Tibial nerve (tissue), 4 donors: ENCODE results near the gene CNIH4. TPM values are rescaled to one million over a fixed set of nuclear protein-coding genes. Genes with fewer than 3 reads are reported as not detected.

Experiments
- DNase-seq, 2 donors: peaks; one replicate each; pipeline ENCODE4 v3.0.0-alpha.2; 2019; ENCODE audit warnings: low spot score in 2 of 2
- H3K27ac ChIP-seq, 4 donors: fragments of 200-600 bp; sonication (generic) in 3 of 4; one replicate each; pipeline ENCODE4 v1.5.1; 2017 to 2019; ENCODE audit warnings: mild to moderate bottlenecking in 1 of 4
- H3K27me3 ChIP-seq, 2 donors: fragments of 200-600 bp; sonication (generic) in 1 of 2; one replicate each; pipeline versions ENCODE4 v1.5.1 to v1.6.0; 2017 to 2019
- H3K36me3 ChIP-seq, 3 donors: fragments of 200-600 bp; sonication (generic); one replicate each; pipeline ENCODE4 v1.5.1; 2018 to 2019
- H3K4me1 ChIP-seq, 4 donors: fragments of 200-600 bp; sonication (generic) in 3 of 4; one replicate each; pipeline ENCODE4 v1.5.1; 2017 to 2019
- H3K4me3 ChIP-seq, 4 donors: fragments of 200-600 bp; sonication (generic) in 3 of 4; one replicate each; pipeline ENCODE4 v1.5.1; 2017 to 2019; ENCODE audit warnings: mild to moderate bottlenecking in 1 of 4, moderate library complexity in 1 of 4
- H3K9me3 ChIP-seq, 4 donors: fragments of 200-600 bp; sonication (generic) in 3 of 4; one replicate each; pipeline ENCODE4 v1.5.1; 2017 to 2019
- CTCF ChIP-seq, 5 experiments: fragments of 200-600 bp in 3 of 5; fragments of 450-650 bp in 2 of 5; sonication (generic) in 3 of 5; IDR thresholded peaks; one replicate each; pipeline ENCODE4 v1.5.1; 2016 to 2019; ENCODE audit warnings: antibody characterized with exemption in 5 of 5, mild to moderate bottlenecking in 3 of 5, moderate library complexity in 2 of 5
- EP300 ChIP-seq, 2 donors: sonication (generic); formaldehyde crosslinking; IDR thresholded peaks; one replicate each; pipeline ENCODE4 v1.6.1; 2017; ENCODE audit warnings: antibody characterized with exemption in 2 of 2, mild to moderate bottlenecking in 1 of 2
- POLR2A ChIP-seq, 2 donors: fragments of 450-650 bp; IDR thresholded peaks; one replicate each; pipeline ENCODE4 v1.6.1; 2017; ENCODE audit warnings: antibody characterized with exemption in 2 of 2, mild to moderate bottlenecking in 2 of 2, moderate library complexity in 2 of 2
- WGBS, 2 donors: methylation state at CpG; one replicate each; pipeline ENCODE4 v1.1.5; 2018; 5-methylcytosine and 5-hydroxymethylcytosine counted together
- total RNA-seq, 4 donors: library from RNA; depleted of rRNA; stranded (reverse); fragments of >200 nt; gene quantifications; one replicate each; pipeline ENCODE4 v1.1.0, GENCODE V29; 2016

CNIH4 gene
- total RNA-seq, 4 donors from 2014 or later: 20.8 to 65.1 (median 34.6) TPM

GRCh38 chr1:224404916-224405603 is 48.4 kb downstream of the CNIH4 start:
- H3K4me1 ChIP-seq: peaks cover 0 to 10% (median 0%) of the 10 kb centered on the region in 4 donors
- no peak overlapping the region for H3K27ac ChIP-seq
- no peaks in the 10 kb centered on the region for H3K9me3 ChIP-seq
- DNase-seq: no peak
- 50 to 57% methylated on average over 3 of the region's 3 CpGs for WGBS, 2 donors
- H3K27me3 ChIP-seq: no peaks in the 10 kb centered on the region
- H3K36me3 ChIP-seq: peaks cover 4 to 92% (median 15%) of the 10 kb centered on the region in 3 donors
- H3K4me3 ChIP-seq: no peak overlapping the region
- TF ChIP-seq CTCF (IDR thresholded peaks at IDR 0.05) (no peak), EP300 (IDR thresholded peaks at IDR 0.05) (no peak), POLR2A (IDR thresholded peaks at IDR 0.05) (no peak)

GRCh38 chr1:224405604-224405970 is 48.9 kb downstream of the CNIH4 start:
- Histone ChIP-seq H3K4me3 (no peak overlapping the region), H3K27me3 (no peaks in the 10 kb centered on the region), H3K27ac (no peak overlapping the region), H3K36me3 (peaks cover 4 to 92% (median 12%) of the 10 kb centered on the region in 3 donors), H3K4me1 (peaks cover 0 to 10% (median 0%) of the 10 kb centered on the region in 4 donors), H3K9me3 (no peaks in the 10 kb centered on the region)
- DNase-seq: no peak
- TF ChIP-seq EP300 (IDR thresholded peaks at IDR 0.05) (no peak), POLR2A (IDR thresholded peaks at IDR 0.05) (no peak), CTCF (IDR thresholded peaks at IDR 0.05) (no peak)
- WGBS, 2 donors: 75 to 81% methylated on average over 2 of the region's 2 CpGs

- no peaks in the 10 kb centered on the region for H3K27me3 ChIP-seq
- no peak overlapping the region for H3K27ac ChIP-seq
- H3K9me3 ChIP-seq: no peaks in the 10 kb centered on the region
- peaks cover 0 to 10% (median 0%) of the 10 kb centered on the region in 4 donors for H3K4me1 ChIP-seq
- TF ChIP-seq POLR2A (IDR thresholded peaks at IDR 0.05) (no peak), EP300 (IDR thresholded peaks at IDR 0.05) (no peak), CTCF (IDR thresholded peaks at IDR 0.05) (no peak)
- no peak for DNase-seq
- H3K4me3 ChIP-seq: no peak overlapping the region
- H3K36me3 ChIP-seq: peaks cover 4 to 92% (median 8%) of the 10 kb centered on the region in 3 donors
Measured at GRCh38 chr1:224406216-224406615, 49.5 kb downstream of the CNIH4 start.

- no peak for TF ChIP-seq CTCF (IDR thresholded peaks at IDR 0.05)
- no peak for TF ChIP-seq EP300 (IDR thresholded peaks at IDR 0.05)
- no peak for TF ChIP-seq POLR2A (IDR thresholded peaks at IDR 0.05)
- 77 to 87% methylated on average over 7 of the region's 7 CpGs for WGBS, 2 donors
- no peak overlapping the region for H3K27ac ChIP-seq
Measured at GRCh38 chr1:224407571-224408293, 51.1 kb downstream of the CNIH4 start.

GRCh38 chr1:224408294-224408590 is 51.6 kb downstream of the CNIH4 start:
- peaks cover 4 to 93% (median 11%) of the 10 kb centered on the region in 3 donors for H3K36me3 ChIP-seq
- H3K4me1 ChIP-seq: peaks cover 0 to 2% (median 0%) of the 10 kb centered on the region in 4 donors
- TF ChIP-seq EP300 (IDR thresholded peaks at IDR 0.05) (no peak), POLR2A (IDR thresholded peaks at IDR 0.05) (no peak), CTCF (IDR thresholded peaks at IDR 0.05) (no peak)
- no peak overlapping the region for H3K27ac ChIP-seq
- H3K9me3 ChIP-seq: no peaks in the 10 kb centered on the region
- H3K27me3 ChIP-seq: no peaks in the 10 kb centered on the region
- H3K4me3 ChIP-seq: no peak overlapping the region
- 95 to 100% methylated on average over 1 of the region's 1 CpG for WGBS, 2 donors
- no peak for DNase-seq

More at GRCh38 chr1:224407571-224408293, 51.1 kb downstream of the CNIH4 start:
- DNase-seq: no peak
- Histone ChIP-seq H3K36me3 (peaks cover 4 to 93% (median 8%) of the 10 kb centered on the region in 3 donors), H3K27me3 (no peaks in the 10 kb centered on the region), H3K4me1 (peaks cover 0 to 3% (median 0%) of the 10 kb centered on the region in 4 donors), H3K9me3 (no peaks in the 10 kb centered on the region), H3K4me3 (no peak overlapping the region)
